ENCODE results near the gene RAB28. TPM values are rescaled to one million over a fixed set of nuclear protein-coding genes. Genes with fewer than 3 reads are reported as not detected.

Gene RAB28
- total RNA-seq: 10 to 100 TPM in 4 of 6 donors, 1 to 10 TPM in 2; 7.3 to 19.5 (median 16.6) TPM

DNA sequence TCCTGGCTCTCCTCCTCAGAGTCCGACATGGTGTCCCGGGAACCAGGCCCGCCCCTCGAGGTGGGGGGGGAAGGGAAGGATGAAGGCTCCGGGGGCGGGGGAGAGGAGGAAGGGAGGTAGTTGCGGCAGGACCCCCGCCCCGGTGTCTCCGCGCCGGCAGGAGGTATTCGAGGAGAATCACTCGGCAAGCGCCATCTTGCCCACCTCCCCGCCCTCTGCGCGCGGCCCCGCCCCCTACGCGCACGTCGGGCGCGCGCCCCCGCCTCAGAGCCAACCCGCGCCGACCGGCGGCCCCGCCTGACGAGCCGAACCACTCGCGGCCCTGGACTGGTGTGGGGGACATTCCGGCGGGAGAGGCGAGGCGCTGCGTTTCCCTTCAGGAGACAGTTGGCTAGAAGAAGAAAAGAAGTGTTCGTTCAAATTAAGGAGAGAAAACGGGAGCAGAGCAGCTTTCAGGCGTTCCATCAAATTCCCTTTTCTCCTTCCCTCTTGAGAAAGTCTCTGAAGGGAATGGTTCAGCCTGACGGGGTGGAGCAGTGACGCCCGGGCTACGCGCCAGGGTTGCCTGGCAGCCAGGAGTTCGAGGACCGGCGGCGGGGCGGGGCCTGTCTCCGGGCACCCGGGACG lies at the start of gene RAB28:
Gene RAB28 (minus strand): TSS at position 219 of the 627 bp plus-strand sequence.
- ATAC-seq (ENCODE audit: low FRiP score in 2 of 2): peak; percentile 99 to 100
- no peaks in the 10 kb centered on the region for H3K9me3 ChIP-seq
- no peaks in the 10 kb centered on the region for H3K36me3 ChIP-seq
- no peaks in the 10 kb centered on the region for H3K27me3 ChIP-seq
- peak within 1 kb of the TSS; percentile 84 to 98 (median 92) for H3K4me3 ChIP-seq
- H3K4me1 ChIP-seq: peaks cover 14 to 32% (median 17%) of the 10 kb centered on the region in 4 donors
- TF ChIP-seq POLR2A (IDR thresholded peaks at IDR 0.05) (peak in 3 of 4 donors; percentile 43 to 73 (median 55)), POLR2AphosphoS5 (IDR thresholded peaks at IDR 0.05) (peak; percentile 44 to 57), EP300 (IDR thresholded peaks at IDR 0.05) (peak in 1 of 4 donors; percentile 1)
- TF ChIP-seq, protein P1, sequence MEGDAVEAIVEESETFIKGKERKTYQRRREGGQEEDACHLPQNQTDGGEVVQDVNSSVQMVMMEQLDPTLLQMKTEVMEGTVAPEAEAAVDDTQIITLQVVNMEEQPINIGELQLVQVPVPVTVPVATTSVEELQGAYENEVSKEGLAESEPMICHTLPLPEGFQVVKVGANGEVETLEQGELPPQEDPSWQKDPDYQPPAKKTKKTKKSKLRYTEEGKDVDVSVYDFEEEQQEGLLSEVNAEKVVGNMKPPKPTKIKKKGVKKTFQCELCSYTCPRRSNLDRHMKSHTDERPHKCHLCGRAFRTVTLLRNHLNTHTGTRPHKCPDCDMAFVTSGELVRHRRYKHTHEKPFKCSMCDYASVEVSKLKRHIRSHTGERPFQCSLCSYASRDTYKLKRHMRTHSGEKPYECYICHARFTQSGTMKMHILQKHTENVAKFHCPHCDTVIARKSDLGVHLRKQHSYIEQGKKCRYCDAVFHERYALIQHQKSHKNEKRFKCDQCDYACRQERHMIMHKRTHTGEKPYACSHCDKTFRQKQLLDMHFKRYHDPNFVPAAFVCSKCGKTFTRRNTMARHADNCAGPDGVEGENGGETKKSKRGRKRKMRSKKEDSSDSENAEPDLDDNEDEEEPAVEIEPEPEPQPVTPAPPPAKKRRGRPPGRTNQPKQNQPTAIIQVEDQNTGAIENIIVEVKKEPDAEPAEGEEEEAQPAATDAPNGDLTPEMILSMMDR (IDR thresholded peaks at IDR 0.05): peak in 1 of 6 experiments; percentile 3
- H3K27ac ChIP-seq: peak within 1 kb of the TSS; percentile 87 to 96 (median 93)
- peak; percentile 96 to 99 for DNase-seq
- WGBS, 2 donors: 1% methylated on average over 24 to 44 of the region's 59 CpGs

GRCh38 chr4:13531625-13531998 lies 47.5 kb upstream of the RAB28 start:
- DNase-seq (no peak), ATAC-seq (ENCODE audit: low FRiP score in 2 of 2) (no peak)
- no peak for TF ChIP-seq EP300 (IDR thresholded peaks at IDR 0.05)
- TF ChIP-seq, protein P1 (IDR thresholded peaks at IDR 0.05): no peak
- TF ChIP-seq POLR2A (IDR thresholded peaks at IDR 0.05): no peak
- TF ChIP-seq POLR2AphosphoS5 (IDR thresholded peaks at IDR 0.05): no peak
- H3K4me3 ChIP-seq: no peak overlapping the region
- peaks cover 7 to 47% (median 22%) of the 10 kb centered on the region in 4 donors for H3K4me1 ChIP-seq
- peaks cover 0 to 83% (median 38%) of the 10 kb centered on the region in 4 donors for H3K27me3 ChIP-seq
- WGBS, 2 donors: 29 to 30% methylated on average over 8 of the region's 8 CpGs
- H3K9me3 ChIP-seq: no peaks in the 10 kb centered on the region
- no peaks in the 10 kb centered on the region for H3K36me3 ChIP-seq
- no peak overlapping the region for H3K27ac ChIP-seq

GRCh38 chr4:13530823-13531624 lies 46.9 kb upstream of the RAB28 start:
- peaks cover 0 to 79% (median 35%) of the 10 kb centered on the region in 4 donors for H3K27me3 ChIP-seq
- H3K27ac ChIP-seq: no peak overlapping the region
- TF ChIP-seq POLR2A (IDR thresholded peaks at IDR 0.05) (no peak), POLR2AphosphoS5 (IDR thresholded peaks at IDR 0.05) (no peak), EP300 (IDR thresholded peaks at IDR 0.05) (no peak)
- TF ChIP-seq, protein P1 (IDR thresholded peaks at IDR 0.05): no peak
- no peak overlapping the region for H3K4me3 ChIP-seq
- H3K9me3 ChIP-seq: no peaks in the 10 kb centered on the region
- 7 to 9% methylated on average over 30 to 35 of the region's 35 CpGs for WGBS, 2 donors
- no peaks in the 10 kb centered on the region for H3K36me3 ChIP-seq
- ATAC-seq (ENCODE audit: low FRiP score in 2 of 2) (no peak), DNase-seq (no peak)
- peaks cover 7 to 47% (median 22%) of the 10 kb centered on the region in 4 donors for H3K4me1 ChIP-seq

DNA sequence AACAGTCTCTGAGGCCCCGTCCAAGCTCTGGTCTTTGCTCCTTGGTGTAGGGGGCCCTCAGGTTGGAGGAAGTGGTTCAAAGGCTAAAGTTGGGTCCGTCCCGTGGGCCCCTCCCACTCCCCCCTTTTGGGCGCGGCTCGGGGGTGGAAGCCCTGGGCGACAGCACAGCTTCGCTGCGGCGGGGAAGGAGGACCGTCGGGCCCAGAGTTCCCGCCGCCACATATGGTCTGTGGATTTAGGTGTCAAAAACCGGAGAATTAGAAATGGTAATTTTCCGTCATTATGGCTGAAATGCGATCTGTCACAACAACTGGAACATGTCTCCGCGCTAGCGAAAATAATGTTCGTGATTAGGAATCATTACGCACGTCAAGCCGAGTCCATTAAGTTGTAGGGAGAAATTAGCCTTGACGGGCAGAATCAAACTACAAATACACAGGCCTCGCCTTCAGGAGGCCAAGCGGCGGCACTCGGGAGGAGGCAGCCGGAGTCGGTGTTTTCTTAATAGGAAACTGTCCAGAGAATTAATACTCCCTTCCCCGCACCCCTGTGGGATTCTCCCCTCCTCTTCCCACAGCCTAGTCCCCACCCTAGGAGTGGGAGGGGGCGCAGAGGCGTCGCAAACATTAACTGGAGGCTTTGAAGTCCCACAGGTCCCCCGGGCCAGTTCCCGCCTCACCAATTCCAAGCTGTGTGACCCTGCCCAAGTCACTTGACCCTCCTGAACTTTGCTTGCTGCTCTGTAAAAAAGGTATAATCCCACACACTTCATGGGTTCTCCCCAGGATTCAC lies 45.2 kb upstream of the RAB28 start:
- H3K9me3 ChIP-seq: peaks cover 5 to 9% (median 8%) of the 10 kb centered on the region in 4 donors
- H3K27me3 ChIP-seq: peaks cover 0 to 83% (median 37%) of the 10 kb centered on the region in 4 donors
- ATAC-seq (ENCODE audit: low FRiP score in 2 of 2) (no peak), DNase-seq (no peak)
- no peak overlapping the region for H3K4me3 ChIP-seq
- H3K36me3 ChIP-seq: no peaks in the 10 kb centered on the region
- H3K4me1 ChIP-seq: peaks cover 7 to 41% (median 22%) of the 10 kb centered on the region in 4 donors
- no peak for TF ChIP-seq POLR2A (IDR thresholded peaks at IDR 0.05)
- 7 to 8% methylated on average over 24 to 35 of the region's 37 CpGs for WGBS, 2 donors
- H3K27ac ChIP-seq: no peak overlapping the region

DNA sequence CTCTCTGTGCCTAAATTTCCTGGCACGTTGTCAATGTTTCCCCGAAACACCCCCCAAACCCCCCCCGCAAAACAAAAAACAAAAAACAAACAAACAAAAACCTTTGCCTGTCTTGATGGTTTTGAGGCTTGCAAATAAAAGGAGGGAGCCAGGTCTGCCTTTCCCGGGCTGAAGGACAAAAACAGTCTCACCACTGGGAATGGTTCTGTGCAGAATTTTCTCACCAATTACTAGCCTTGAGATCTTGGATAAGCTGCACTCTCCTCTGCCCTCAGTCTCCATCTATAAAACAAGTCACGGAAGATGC lies 44.6 kb upstream of the RAB28 start:
- peaks cover 0 to 85% (median 37%) of the 10 kb centered on the region in 4 donors for H3K27me3 ChIP-seq
- WGBS, 2 donors: 8 to 9% methylated on average over 5 of the region's 5 CpGs

More for the DNA sequence above, 44.6 kb upstream of the RAB28 start:
- peaks cover 7 to 38% (median 22%) of the 10 kb centered on the region in 4 donors for H3K4me1 ChIP-seq
- no peak for ATAC-seq (ENCODE audit: low FRiP score in 2 of 2)
- H3K27ac ChIP-seq: no peak overlapping the region
- TF ChIP-seq POLR2AphosphoS5 (IDR thresholded peaks at IDR 0.05) (no peak), POLR2A (IDR thresholded peaks at IDR 0.05) (no peak), EP300 (IDR thresholded peaks at IDR 0.05) (no peak)
- TF ChIP-seq, protein P1 (IDR thresholded peaks at IDR 0.05): no peak
- DNase-seq: no peak
- peaks cover 11 to 15% (median 13%) of the 10 kb centered on the region in 4 donors for H3K9me3 ChIP-seq
- no peak overlapping the region for H3K4me3 ChIP-seq
- no peaks in the 10 kb centered on the region for H3K36me3 ChIP-seq

All from upper lobe of left lung (tissue), 6 donors.